NCI-H774 (cell line): ENCODE data around the gene SERHL2.
"Not testable (repeated sequence)": the region's sequence is repeated elsewhere in the genome, so short reads cannot be mapped to it uniquely, and the experiment has no call there.

Experiments used
- DNase-seq: peaks from one replicate; lab custom pipeline; 2025; lab: John Stamatoyannopoulos, UW

Gene SERHL2

GRCh38 chr22:42607641-42608040 lies 53.9 kb downstream of the SERHL2 start:
- not testable (repeated sequence) for DNase-seq

GRCh38 chr22:42608136-42608822 lies 54.5 kb downstream of the SERHL2 start:
- DNase-seq, result no peak

GRCh38 chr22:42608823-42609361 lies 55.1 kb downstream of the SERHL2 start:
- DNase-seq, result no peak

- DNase-seq, result no peak
Measured at GRCh38 chr22:42610186-42610585, 56.4 kb downstream of the SERHL2 start.

- DNase-seq, result no peak
Measured at GRCh38 chr22:42611051-42611450, 57.3 kb downstream of the SERHL2 start.

GRCh38 chr22:42612336-42612735 lies 58.6 kb downstream of the SERHL2 start:
- no peak for DNase-seq

- no peak for DNase-seq
Measured at GRCh38 chr22:42613872-42614301, 60.1 kb downstream of the SERHL2 start.

- peak; percentile 91 for DNase-seq
Measured at GRCh38 chr22:42614312-42615091, 60.7 kb downstream of the SERHL2 start, which contains the start of gene POLDIP3. POLDIP3 (minus strand) TSS chr22:42614883; CDS start chr22:42614857, 26 bp downstream.

- DNase-seq, result peak; percentile 57
Measured at GRCh38 chr22:42615092-42615859, 61.5 kb downstream of the SERHL2 start.

- DNase-seq, result not testable (repeated sequence)
Measured at GRCh38 chr22:42615860-42616175, 62.1 kb downstream of the SERHL2 start.

GRCh38 chr22:42617155-42617983 lies 63.6 kb downstream of the SERHL2 start:
- no peak for DNase-seq

GRCh38 chr22:42619261-42620063 lies 65.7 kb downstream of the SERHL2 start:
- DNase-seq, result no peak

GRCh38 chr22:42620084-42620483 lies 66.3 kb downstream of the SERHL2 start:
- no peak for DNase-seq

- no peak for DNase-seq
Measured at GRCh38 chr22:42621505-42622002, 67.8 kb downstream of the SERHL2 start.

GRCh38 chr22:42622061-42622710 lies 68.4 kb downstream of the SERHL2 start:
- no peak for DNase-seq

- DNase-seq, result no peak
Measured at GRCh38 chr22:42623301-42623751, 69.6 kb downstream of the SERHL2 start.
